Osteocyte (in vitro differentiated cells): ENCODE data around the gene STARD13. TPM values are rescaled to one million over a fixed set of nuclear protein-coding genes. Genes with fewer than 3 reads are reported as not detected.

Experiments used
- DNase-seq: peaks from one replicate; pipeline ENCODE4 v3.0.0; 2021; ENCODE audit warnings: mixed read lengths; ENCODE audit not compliant: unreplicated experiment; ENCODE audit errors: extremely low spot score
- H3K27ac Mint-ChIP-seq: one replicate; pipeline ENCODE4 v1.8.0; 2021; ENCODE audit warnings: mild to moderate bottlenecking, mixed read lengths; ENCODE audit not compliant: unreplicated experiment
- H3K27me3 Mint-ChIP-seq: one replicate; pipeline ENCODE4 v1.8.0; 2021; ENCODE audit warnings: mixed read lengths; ENCODE audit not compliant: unreplicated experiment
- H3K36me3 Mint-ChIP-seq: one replicate; pipeline ENCODE4 v1.8.0; 2021; ENCODE audit warnings: mixed read lengths; ENCODE audit not compliant: unreplicated experiment
- H3K4me1 Mint-ChIP-seq: one replicate; pipeline ENCODE4 v1.8.0; 2021; ENCODE audit warnings: mixed read lengths; ENCODE audit not compliant: unreplicated experiment
- H3K4me3 Mint-ChIP-seq: one replicate; pipeline ENCODE4 v1.8.0; 2021; ENCODE audit warnings: mild to moderate bottlenecking, moderate library complexity, mixed read lengths; ENCODE audit not compliant: unreplicated experiment
- H3K9me3 Mint-ChIP-seq: one replicate; pipeline ENCODE4 v1.8.0; 2021; ENCODE audit warnings: mixed read lengths; ENCODE audit not compliant: unreplicated experiment
- CTCF ChIP-seq: fragments of 200-600 bp; sonication (generic); IDR thresholded peaks from 2 replicates; pipeline ENCODE4 v1.5.0; 2021; ENCODE audit warnings: antibody characterized with exemption, mild to moderate bottlenecking, moderate library complexity
- total RNA-seq: library from RNA; stranded (reverse); gene quantifications from 2 replicates; pipeline ENCODE4 v1.2.1, GENCODE V29; 2021

The STARD13 gene
- total RNA-seq, 1 donor from 2014 or later: 72.0 TPM

GRCh38 chr13:33066329-33066728, 219.2 kb downstream of the STARD13 start:
- H3K27me3 Mint-ChIP-seq: no peaks in the 10 kb centered on the region
- H3K4me3 Mint-ChIP-seq: no peak overlapping the region
- no peaks in the 10 kb centered on the region for H3K4me1 Mint-ChIP-seq
- H3K9me3 Mint-ChIP-seq: peaks cover 3% of the 10 kb centered on the region
- no peaks in the 10 kb centered on the region for H3K36me3 Mint-ChIP-seq
- H3K27ac Mint-ChIP-seq: no peak overlapping the region
- DNase-seq: no peak
- no peak for TF ChIP-seq CTCF

GRCh38 chr13:33060815-33061214, 224.7 kb downstream of the STARD13 start:
- no peaks in the 10 kb centered on the region for H3K9me3 Mint-ChIP-seq
- H3K27me3 Mint-ChIP-seq: no peaks in the 10 kb centered on the region
- DNase-seq: no peak
- no peaks in the 10 kb centered on the region for H3K4me1 Mint-ChIP-seq
- TF ChIP-seq CTCF: no peak
- H3K4me3 Mint-ChIP-seq: no peak overlapping the region
- H3K36me3 Mint-ChIP-seq: no peaks in the 10 kb centered on the region
- no peak overlapping the region for H3K27ac Mint-ChIP-seq

- Mint-ChIP-seq H3K4me1 (no peaks in the 10 kb centered on the region), H3K9me3 (no peaks in the 10 kb centered on the region), H3K27me3 (peaks cover 3% of the 10 kb centered on the region), H3K27ac (no peak overlapping the region), H3K4me3 (no peak overlapping the region), H3K36me3 (no peaks in the 10 kb centered on the region)
- no peak for TF ChIP-seq CTCF
- no peak for DNase-seq
Measured at GRCh38 chr13:33058776-33059327, 226.7 kb downstream of the STARD13 start.

GRCh38 chr13:33057019-33057780, 228.4 kb downstream of the STARD13 start:
- H3K27ac Mint-ChIP-seq: no peak overlapping the region
- TF ChIP-seq CTCF: peak; percentile 45
- no peaks in the 10 kb centered on the region for H3K36me3 Mint-ChIP-seq
- no peak for DNase-seq
- H3K4me1 Mint-ChIP-seq: peaks cover 3% of the 10 kb centered on the region
- no peak overlapping the region for H3K4me3 Mint-ChIP-seq
- H3K9me3 Mint-ChIP-seq: no peaks in the 10 kb centered on the region
- H3K27me3 Mint-ChIP-seq: peaks cover 3% of the 10 kb centered on the region

GRCh38 chr13:33053397-33054066, 232.0 kb downstream of the STARD13 start:
- no peaks in the 10 kb centered on the region for H3K36me3 Mint-ChIP-seq
- H3K27ac Mint-ChIP-seq: no peak overlapping the region
- TF ChIP-seq CTCF: no peak
- H3K4me3 Mint-ChIP-seq: no peak overlapping the region
- no peaks in the 10 kb centered on the region for H3K9me3 Mint-ChIP-seq
- H3K27me3 Mint-ChIP-seq: peaks cover 11% of the 10 kb centered on the region
- peaks cover 3% of the 10 kb centered on the region for H3K4me1 Mint-ChIP-seq
- no peak for DNase-seq
